Stimulated activated CD8-positive, alpha-beta memory T cell treated with anti-CD3 and anti-CD28 coated beads, Interleukin-12 subunit alpha, Interleukin-12 subunit beta, amount 100 ng/mL, for 24 hours (primary cell): Measurements from ENCODE around the gene CCDC188.

Experiments
- DNase-seq: peaks from one replicate; pipeline ENCODE4 v3.0.0-alpha.2; 2020; ENCODE audit errors: extremely low read depth

CCDC188 gene

GRCh38 chr22:20184501-20185165 is 33.8 kb upstream of the CCDC188 start:
- no peak for DNase-seq

GRCh38 chr22:20183823-20184222 is 33.0 kb upstream of the CCDC188 start:
- no peak for DNase-seq

- no peak for DNase-seq
These were observed 32.2 kb upstream of the CCDC188 start for GRCh38 chr22:20183101-20183500.

GRCh38 chr22:20182365-20182764 is 31.5 kb upstream of the CCDC188 start:
- DNase-seq, result no peak

GRCh38 chr22:20181884-20182236 is 31.0 kb upstream of the CCDC188 start:
- no peak for DNase-seq

- no peak for DNase-seq
These were observed 30.5 kb upstream of the CCDC188 start for GRCh38 chr22:20181194-20181883.

- no peak for DNase-seq
These were observed 29.8 kb upstream of the CCDC188 start for GRCh38 chr22:20180640-20181039.

- DNase-seq, result no peak
These were observed 29.4 kb upstream of the CCDC188 start for GRCh38 chr22:20180245-20180630.

- DNase-seq, result no peak
These were observed 28.8 kb upstream of the CCDC188 start for GRCh38 chr22:20179455-20180244.

GRCh38 chr22:20178915-20179227 is 28.0 kb upstream of the CCDC188 start:
- DNase-seq, result no peak

GRCh38 chr22:20178075-20178914 is 27.4 kb upstream of the CCDC188 start:
- DNase-seq, result no peak

GRCh38 chr22:20177217-20177911 is 26.5 kb upstream of the CCDC188 start:
- DNase-seq, result no peak

- no peak for DNase-seq
These were observed 25.7 kb upstream of the CCDC188 start for GRCh38 chr22:20176421-20177085.

GRCh38 chr22:20175597-20175900 is 24.7 kb upstream of the CCDC188 start:
- DNase-seq, result no peak

- DNase-seq, result no peak
These were observed 24.1 kb upstream of the CCDC188 start for GRCh38 chr22:20174785-20175596.

GRCh38 chr22:20173772-20174171 is 22.9 kb upstream of the CCDC188 start:
- no peak for DNase-seq

- no peak for DNase-seq
These were observed 22.4 kb upstream of the CCDC188 start for GRCh38 chr22:20173246-20173645.

- no peak for DNase-seq
These were observed 21.3 kb upstream of the CCDC188 start for GRCh38 chr22:20172141-20172613.

- no peak for DNase-seq
These were observed 20.7 kb upstream of the CCDC188 start for GRCh38 chr22:20171288-20172140.
